OCI-LY7 (cell line): ENCODE data around the gene ANO6. TPM values are rescaled to one million over a fixed set of nuclear protein-coding genes. Genes with fewer than 3 reads are reported as not detected.

ENCODE experiments used
- BruUV-seq: library from RNA; stranded (reverse); fragments of 400-500 nt; replicated peaks from 2 replicates; lab custom pipeline; 2021; lab: Mats Ljungman, UMichigan
- CTCF ChIA-PET: fragments of 300-600 bp; sonication (Branson Sonifier 250); formaldehyde crosslinking; loops from one replicate; lab custom pipeline; 2022; ENCODE audit warnings: antibody characterized with exemption; ENCODE audit not compliant: unreplicated experiment; lab: Charles Lee
- POLR2A ChIA-PET: fragments of 300-600 bp; sonication (Branson Sonifier 250); formaldehyde crosslinking; loops from one replicate; lab custom pipeline; 2022; ENCODE audit warnings: antibody characterized with exemption; lab: Charles Lee
- DNase-seq: peaks from one replicate; pipeline ENCODE4 v3.0.0-alpha.2; 2015; ENCODE audit warnings: low spot score
- H2AFZ ChIP-seq: fragments of 200-600 bp; sonication (generic), shearing (Covaris generic); 2 replicates; pipeline ENCODE4 v1.6.1; 2014; ENCODE audit warnings: mild to moderate bottlenecking, antibody characterized with exemption, low read length, moderate library complexity
- H3K27ac ChIP-seq: fragments of 200-600 bp; sonication (generic); 2 replicates; pipeline ENCODE4 v1.5.1; 2014; ENCODE audit warnings: mixed run types, low read depth, mild to moderate bottlenecking, moderate library complexity, low read length, inconsistent platforms; ENCODE audit not compliant: poor library complexity, severe bottlenecking
- H3K36me3 ChIP-seq: fragments of 200-600 bp; sonication (generic); 2 replicates; pipeline ENCODE4 v1.6.1; 2014; ENCODE audit warnings: mild to moderate bottlenecking, antibody characterized with exemption, low read length, moderate library complexity, mixed read lengths; ENCODE audit not compliant: insufficient read depth
- H3K4me1 ChIP-seq: fragments of 200-600 bp; sonication (generic); 2 replicates; pipeline ENCODE4 v1.5.1; 2014; ENCODE audit warnings: mild to moderate bottlenecking, low read length; ENCODE audit not compliant: insufficient read depth, poor library complexity, severe bottlenecking
- H3K4me2 ChIP-seq: fragments of 200-600 bp; sonication (generic); 2 replicates; pipeline ENCODE4 v1.6.1; 2014; ENCODE audit warnings: mild to moderate bottlenecking, low read length
- H3K4me3 ChIP-seq: fragments of 200-600 bp; sonication (generic); 2 replicates; pipeline ENCODE4 v1.5.1; 2014; ENCODE audit warnings: mild to moderate bottlenecking, low read depth, low read length; ENCODE audit not compliant: poor library complexity, severe bottlenecking
- H3K79me2 ChIP-seq: fragments of 200-600 bp; sonication (generic); 2 replicates; pipeline ENCODE4 v1.6.1; 2016; ENCODE audit warnings: low read depth, mild to moderate bottlenecking, low read length, moderate library complexity, mixed read lengths; ENCODE audit not compliant: insufficient read depth
- H3K9me2 ChIP-seq: fragments of 200-600 bp; sonication (generic); 2 replicates; pipeline ENCODE4 v1.6.1; 2016; ENCODE audit warnings: mild to moderate bottlenecking, low read length, mixed read lengths; ENCODE audit not compliant: insufficient read depth
- H3K9me3 ChIP-seq: fragments of 200-600 bp; sonication (generic); 2 replicates; pipeline ENCODE4 v1.6.1; 2014; ENCODE audit warnings: mild to moderate bottlenecking, mixed run types, low read length, mixed read lengths
- H4K20me1 ChIP-seq: fragments of 200-600 bp; sonication (generic); 2 replicates; pipeline ENCODE4 v1.6.1; 2014; ENCODE audit warnings: mild to moderate bottlenecking, antibody characterized with exemption, low read length, moderate library complexity, mixed read lengths; ENCODE audit not compliant: insufficient read depth
- EZH2phosphoT487 ChIP-seq: fragments of 200-600 bp; sonication (generic); IDR thresholded peaks from 2 replicates; pipeline ENCODE4 v1.6.1; 2018; ENCODE audit warnings: low read depth, borderline replicate concordance, mild to moderate bottlenecking, mixed run types, antibody characterized with exemption, low read length, moderate library complexity, mixed read lengths
- intact Hi-C: fragments of 100-400 bp; cut with micrococcal nuclease; formaldehyde crosslinking; loops from one replicate; pipeline ENCODE4 v1.10.0; 2022; ENCODE audit not compliant: unreplicated experiment
- total RNA-seq, 2 experiments: library from RNA; depleted of rRNA in 1 of 2; stranded (reverse); fragments of >200 nt in 1 of 2; shearing (Covaris generic) in 1 of 2; gene quantifications; 2 replicates each; pipeline ENCODE4 v1.2.3, GENCODE V29; 2014 to 2022
- TF ChIP-seq, protein P1 (sequence below): fragments of 200-600 bp; sonication (generic); conservative IDR thresholded peaks from 2 replicates; pipeline ENCODE4 v1.5.1; 2014; ENCODE audit warnings: mild to moderate bottlenecking, antibody characterized with exemption, low read length, moderate library complexity, mixed read lengths

The ANO6 gene
- total RNA-seq, 2 experiments from 2014 or later: 15.0 to 17.7 TPM

GRCh38 chr12:45305907-45306306 is 90.0 kb downstream of the ANO6 start:
- POLR2A ChIA-PET: interaction anchor here (0.8 kb wide), 1 partner anchor 8 kb away, joined by 9 read pairs; no protein-coding TSS in a partner anchor
- H3K9me3 ChIP-seq: no peaks in the 10 kb centered on the region

DNA sequence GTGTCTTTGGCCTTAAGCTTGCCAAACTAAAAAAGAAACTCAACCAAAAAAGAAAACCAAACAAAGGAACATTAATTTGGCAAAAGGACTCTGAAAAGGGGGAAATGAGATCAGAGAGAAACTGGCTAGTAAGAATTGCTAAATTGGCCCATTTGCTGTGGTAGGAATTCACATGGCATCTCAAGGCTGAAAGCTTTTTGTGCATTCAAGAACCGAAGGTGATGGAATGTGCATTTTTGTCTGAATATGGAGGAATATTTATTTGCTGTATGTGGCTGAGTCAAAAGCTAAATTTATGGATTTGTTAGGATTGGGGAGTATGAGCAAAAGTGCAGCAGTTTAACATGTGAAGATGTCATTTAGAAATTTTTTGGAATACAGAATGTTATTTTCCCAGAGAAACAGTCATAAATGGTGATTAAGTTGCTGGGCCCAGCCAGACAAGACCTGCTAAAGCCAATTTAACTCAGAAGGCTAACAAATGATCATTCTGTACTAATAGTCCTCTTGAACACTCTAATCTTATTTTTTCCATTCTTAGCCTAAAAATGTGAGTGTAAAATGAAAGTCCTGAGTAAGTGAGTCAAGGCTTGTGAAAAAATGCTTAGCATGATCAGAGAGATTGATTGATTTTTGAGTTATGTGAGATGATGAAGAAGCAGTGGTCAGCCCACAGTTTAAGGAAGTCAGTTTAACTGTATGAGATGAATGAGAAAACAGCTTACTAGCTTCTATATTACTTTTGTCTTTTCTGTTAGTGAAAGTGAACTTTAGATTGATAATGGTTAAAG is 94.1 kb downstream of the ANO6 start:
- Histone ChIP-seq H3K27ac (no peak overlapping the region), H3K4me2 (no peak overlapping the region), H3K9me3 (no peaks in the 10 kb centered on the region), H4K20me1 (no peaks in the 10 kb centered on the region), H3K4me3 (no peak overlapping the region), H3K9me2 (no peaks in the 10 kb centered on the region), H2AFZ (no peak overlapping the region), H3K79me2 (no peaks in the 10 kb centered on the region), H3K36me3 (no peaks in the 10 kb centered on the region), H3K4me1 (no peaks in the 10 kb centered on the region)
- ChIA-PET POLR2A (interaction anchor here (0.6 to 1.0 kb wide), 3 partner anchors 9 to 51 kb away, joined by 3 read pairs; no protein-coding TSS in a partner anchor), CTCF (no interaction called here)
- DNase-seq: no peak
- no TSS peak for BruUV-seq
- intact Hi-C loops: no loop called here
- TF ChIP-seq, protein P1, sequence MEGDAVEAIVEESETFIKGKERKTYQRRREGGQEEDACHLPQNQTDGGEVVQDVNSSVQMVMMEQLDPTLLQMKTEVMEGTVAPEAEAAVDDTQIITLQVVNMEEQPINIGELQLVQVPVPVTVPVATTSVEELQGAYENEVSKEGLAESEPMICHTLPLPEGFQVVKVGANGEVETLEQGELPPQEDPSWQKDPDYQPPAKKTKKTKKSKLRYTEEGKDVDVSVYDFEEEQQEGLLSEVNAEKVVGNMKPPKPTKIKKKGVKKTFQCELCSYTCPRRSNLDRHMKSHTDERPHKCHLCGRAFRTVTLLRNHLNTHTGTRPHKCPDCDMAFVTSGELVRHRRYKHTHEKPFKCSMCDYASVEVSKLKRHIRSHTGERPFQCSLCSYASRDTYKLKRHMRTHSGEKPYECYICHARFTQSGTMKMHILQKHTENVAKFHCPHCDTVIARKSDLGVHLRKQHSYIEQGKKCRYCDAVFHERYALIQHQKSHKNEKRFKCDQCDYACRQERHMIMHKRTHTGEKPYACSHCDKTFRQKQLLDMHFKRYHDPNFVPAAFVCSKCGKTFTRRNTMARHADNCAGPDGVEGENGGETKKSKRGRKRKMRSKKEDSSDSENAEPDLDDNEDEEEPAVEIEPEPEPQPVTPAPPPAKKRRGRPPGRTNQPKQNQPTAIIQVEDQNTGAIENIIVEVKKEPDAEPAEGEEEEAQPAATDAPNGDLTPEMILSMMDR: no peak
- no peak for TF ChIP-seq EZH2phosphoT487

More at GRCh38 chr12:45305907-45306306, 90.0 kb downstream of the ANO6 start:
- Histone ChIP-seq H3K4me3 (no peak overlapping the region), H3K79me2 (no peaks in the 10 kb centered on the region), H3K9me2 (no peaks in the 10 kb centered on the region), H3K36me3 (no peaks in the 10 kb centered on the region), H3K4me2 (no peak overlapping the region), H3K27ac (no peak overlapping the region), H3K4me1 (no peaks in the 10 kb centered on the region), H2AFZ (no peak overlapping the region), H4K20me1 (no peaks in the 10 kb centered on the region)
- DNase-seq: no peak
- no peak for TF ChIP-seq EZH2phosphoT487
- TF ChIP-seq, protein P1: no peak
- CTCF ChIA-PET: no interaction called here
- intact Hi-C loops: no loop called here
- no TSS peak for BruUV-seq

GRCh38 chr12:45310627-45310968 is 94.7 kb downstream of the ANO6 start:
- H3K9me2 ChIP-seq: no peaks in the 10 kb centered on the region
- no peaks in the 10 kb centered on the region for H3K36me3 ChIP-seq
- no peak for DNase-seq
- H2AFZ ChIP-seq: no peak overlapping the region
- no peak overlapping the region for H3K27ac ChIP-seq
- BruUV-seq: no TSS peak
- H4K20me1 ChIP-seq: no peaks in the 10 kb centered on the region
- H3K4me3 ChIP-seq: no peak overlapping the region
- no peaks in the 10 kb centered on the region for H3K9me3 ChIP-seq
- POLR2A ChIA-PET: interaction anchor here (0.6 to 1.0 kb wide), 3 partner anchors 10 to 50 kb away, joined by 3 read pairs; no protein-coding TSS in a partner anchor
- TF ChIP-seq, protein P1: no peak
- no peak for TF ChIP-seq EZH2phosphoT487
- no peaks in the 10 kb centered on the region for H3K4me1 ChIP-seq
- intact Hi-C loops: no loop called here
- no peak overlapping the region for H3K4me2 ChIP-seq
- no peaks in the 10 kb centered on the region for H3K79me2 ChIP-seq
- CTCF ChIA-PET: no interaction called here
